GM21447 (cell line): Measurements from ENCODE around the gene SH2D7.

ENCODE experiments used
- ATAC-seq: cut with Tn5 transposase; IDR thresholded peaks from one replicate; pipeline ENCODE4 v1.9.1; 2021; ENCODE audit not compliant: unreplicated experiment

Gene SH2D7

DNA sequence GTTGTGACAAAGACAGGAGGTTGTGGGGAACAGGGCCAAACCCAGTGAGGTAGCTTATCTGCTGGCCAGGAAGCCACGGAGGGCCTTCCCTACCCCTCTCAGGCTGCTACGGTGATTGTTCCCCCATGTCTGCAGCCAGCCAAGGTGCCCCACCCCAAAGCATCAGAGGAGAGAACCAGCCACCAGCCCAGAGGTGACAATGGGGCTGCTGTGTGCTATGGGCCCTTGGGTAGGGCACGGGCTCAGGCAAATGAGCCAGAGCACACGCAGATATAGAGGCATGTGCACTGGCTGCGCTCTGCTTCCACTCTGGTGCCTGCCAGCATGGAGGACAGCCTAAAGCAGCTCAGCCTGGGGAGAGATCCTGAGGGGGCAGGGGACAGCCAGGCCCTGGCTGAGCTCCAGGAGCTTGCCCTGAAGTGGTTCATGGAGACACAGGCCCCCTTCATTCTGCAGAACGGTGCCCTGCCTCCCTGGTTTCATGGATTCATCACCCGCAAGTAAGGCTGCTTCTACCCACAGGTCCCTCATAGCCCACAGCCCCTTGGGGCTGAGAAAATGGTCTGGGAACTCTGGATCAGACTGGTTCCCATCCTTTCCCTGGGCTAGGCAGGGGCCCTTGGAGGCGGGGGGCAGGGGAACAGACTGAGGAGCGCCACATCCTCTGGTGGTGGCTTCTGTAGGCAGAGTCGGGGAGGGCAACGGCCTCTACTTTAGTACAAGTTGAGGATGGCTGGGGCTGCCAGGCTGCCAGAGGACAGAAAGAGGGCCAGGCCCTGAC, at the start of gene SH2D7:
TSS of gene SH2D7 (plus strand) at position 301 of the 781 bp plus-strand sequence. CDS start at position 325, 24 bp downstream.
- no peak for ATAC-seq

DNA sequence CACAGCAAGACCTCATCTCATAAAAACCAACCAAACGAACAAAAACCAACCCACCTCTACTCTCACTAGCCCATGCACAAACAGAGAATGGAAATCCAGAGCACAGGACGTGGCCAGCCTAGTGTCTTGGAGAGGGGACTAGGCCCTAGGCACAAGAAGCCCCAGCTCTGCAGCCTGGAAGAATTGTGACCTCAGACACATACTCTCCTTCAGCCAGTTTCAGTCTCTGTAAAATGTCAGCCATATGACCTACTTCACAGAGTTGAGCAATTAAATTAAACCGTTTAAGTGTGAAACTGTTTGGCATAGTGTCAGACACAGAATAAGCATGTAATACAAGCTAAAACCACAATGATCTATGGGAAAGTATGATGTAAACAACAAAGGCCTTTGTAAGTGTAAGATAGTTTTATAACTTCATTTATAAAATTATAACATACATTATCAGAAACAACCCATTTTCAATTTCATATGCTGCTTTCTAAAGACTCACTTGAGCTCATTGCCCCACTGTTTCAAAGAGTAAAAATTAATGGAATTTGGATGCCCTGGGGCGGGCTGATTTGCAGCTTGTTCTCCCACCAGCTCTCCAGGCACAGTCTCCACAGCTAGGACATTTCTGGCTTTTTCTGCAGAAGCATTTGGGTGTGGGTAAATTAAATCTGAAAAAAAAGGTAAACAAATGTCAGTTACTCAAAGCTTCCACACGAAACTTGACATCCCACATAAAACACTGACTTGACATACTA, 47.8 kb upstream of the SH2D7 start:
- no peak for ATAC-seq

DNA sequence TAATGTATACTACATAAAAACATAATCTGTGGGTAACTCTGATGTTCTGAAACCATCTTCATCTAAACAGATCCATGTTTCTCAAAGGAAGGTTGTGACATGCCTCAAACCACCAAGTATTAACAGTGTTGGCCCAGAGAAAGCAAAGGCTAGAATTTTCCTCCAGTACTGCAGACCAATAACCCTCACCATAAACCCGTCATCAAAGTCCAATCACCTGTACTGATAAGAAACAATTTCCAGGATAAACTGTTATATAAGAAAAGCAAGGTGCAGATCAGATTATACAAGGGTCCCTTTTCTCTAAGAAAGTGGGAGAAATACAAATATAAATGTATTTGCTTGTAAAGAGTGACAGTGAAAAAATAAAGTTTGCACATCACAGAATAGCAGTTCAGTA, 47.2 kb upstream of the SH2D7 start:
- no peak for ATAC-seq

DNA sequence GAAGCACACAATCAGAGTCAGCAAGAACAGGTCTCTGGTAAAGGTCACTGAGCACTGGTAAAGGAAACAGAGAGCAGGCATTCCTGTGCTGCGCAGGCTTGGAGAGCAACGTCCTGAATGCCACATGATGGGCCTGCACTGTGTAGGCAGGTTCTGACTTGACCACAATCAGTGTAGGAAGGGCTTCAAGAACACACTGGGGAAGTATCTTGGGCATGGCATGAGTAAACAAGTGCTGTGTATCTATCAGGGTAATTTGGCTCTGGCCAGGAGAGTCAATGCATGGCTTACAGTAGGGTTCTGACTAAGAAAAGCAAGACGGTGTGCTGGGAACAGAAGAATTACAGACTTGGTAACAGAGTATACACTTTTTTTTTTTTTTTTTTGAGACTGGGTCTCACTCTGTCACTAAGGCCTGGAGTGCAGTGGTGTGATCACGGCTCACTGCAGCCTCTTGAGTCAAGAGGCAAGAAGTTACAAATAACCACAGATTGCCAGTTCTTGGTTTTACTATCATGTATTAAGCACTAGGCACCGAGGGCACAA, 45.5 kb upstream of the SH2D7 start:
- ATAC-seq, result no peak

DNA sequence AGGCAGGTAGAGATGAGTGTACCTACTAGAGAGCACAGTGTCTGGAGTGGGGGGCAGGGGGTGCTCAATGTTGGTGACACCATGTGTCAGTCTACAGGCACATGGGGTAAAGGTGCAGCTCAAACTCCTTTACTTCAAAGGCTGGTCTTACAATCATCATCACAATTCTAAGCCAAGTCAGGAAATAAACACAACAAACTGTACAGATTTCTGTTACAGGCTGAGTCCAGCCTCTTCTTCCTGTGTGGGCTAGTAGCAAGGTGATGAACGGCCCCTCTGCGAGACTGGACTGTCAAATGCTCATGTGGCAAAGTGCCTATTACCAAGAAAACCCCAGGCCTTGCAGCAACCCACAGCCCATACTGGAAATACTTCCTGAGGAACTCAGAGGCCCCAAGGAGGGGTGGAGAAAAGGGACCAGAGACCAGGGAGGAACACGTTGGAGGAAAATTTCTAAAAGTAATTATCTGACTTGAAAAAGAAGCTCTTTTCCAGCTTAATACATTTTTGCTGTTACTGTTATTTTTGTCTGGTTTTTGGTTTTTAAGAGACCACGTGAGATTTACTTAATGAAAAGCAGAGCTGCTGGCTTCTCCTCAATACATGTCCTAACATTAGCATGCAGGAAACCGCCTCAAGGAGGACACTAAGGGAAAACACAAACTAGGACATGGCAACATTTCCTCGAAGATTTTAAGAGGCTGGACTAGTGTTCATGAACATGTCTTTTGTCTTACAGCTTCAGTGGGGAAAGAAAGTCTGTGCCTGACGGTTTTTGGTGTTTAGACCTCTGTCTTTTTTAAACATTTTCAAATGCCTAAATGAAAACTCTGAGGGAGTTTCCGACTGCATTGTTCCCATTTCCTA, 44.4 kb upstream of the SH2D7 start:
- ATAC-seq, result no peak

DNA sequence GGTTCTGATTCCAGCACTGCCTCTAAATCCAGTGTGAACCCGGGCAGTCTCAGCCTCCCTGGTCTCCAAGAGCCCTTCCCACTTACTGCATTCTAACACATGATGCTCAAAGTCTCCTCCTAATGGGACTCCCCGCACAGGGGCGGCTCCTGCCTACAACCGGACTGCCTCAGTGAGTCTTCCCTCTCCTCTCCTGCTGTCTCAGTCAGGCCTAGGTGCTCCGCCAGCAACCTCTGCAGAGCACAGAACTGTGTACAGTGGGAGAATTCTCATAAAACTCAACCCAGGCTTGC, 43.8 kb upstream of the SH2D7 start:
- ATAC-seq, result no peak

DNA sequence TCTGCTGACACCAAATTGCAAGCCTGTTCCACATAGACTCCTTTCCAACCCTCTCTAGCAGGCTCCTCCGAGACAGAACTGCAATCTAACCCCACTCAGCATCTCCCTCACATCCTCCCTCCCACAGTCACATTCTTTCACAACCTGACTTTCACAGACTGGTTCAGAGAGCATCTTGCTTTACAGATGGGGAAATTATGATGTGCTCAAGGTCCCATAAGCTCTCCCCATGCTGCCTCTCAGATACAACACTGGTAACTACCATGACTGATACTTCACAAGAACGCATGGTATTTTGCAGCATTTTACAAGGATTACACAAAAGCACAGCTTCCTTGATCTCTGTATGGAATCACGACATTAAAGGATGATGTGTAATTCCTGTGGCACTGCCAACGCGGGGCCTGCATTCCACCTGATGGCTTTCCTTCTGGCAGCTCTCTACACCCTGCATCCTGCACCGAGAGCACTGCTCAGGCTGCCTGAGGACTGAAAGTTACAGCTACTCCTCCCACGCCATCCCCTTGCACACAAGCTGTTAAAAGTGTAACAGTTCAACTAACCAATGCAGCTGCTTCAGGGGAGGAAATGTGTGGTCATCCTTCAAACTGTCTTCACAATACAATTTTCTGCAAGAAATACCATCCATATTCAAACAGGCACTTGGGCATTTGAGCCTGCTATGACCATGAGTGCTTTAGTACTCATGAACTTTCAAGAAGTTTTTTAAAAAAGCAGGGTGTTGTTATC, 42.5 kb upstream of the SH2D7 start:
- ATAC-seq, result peak; percentile 79

DNA sequence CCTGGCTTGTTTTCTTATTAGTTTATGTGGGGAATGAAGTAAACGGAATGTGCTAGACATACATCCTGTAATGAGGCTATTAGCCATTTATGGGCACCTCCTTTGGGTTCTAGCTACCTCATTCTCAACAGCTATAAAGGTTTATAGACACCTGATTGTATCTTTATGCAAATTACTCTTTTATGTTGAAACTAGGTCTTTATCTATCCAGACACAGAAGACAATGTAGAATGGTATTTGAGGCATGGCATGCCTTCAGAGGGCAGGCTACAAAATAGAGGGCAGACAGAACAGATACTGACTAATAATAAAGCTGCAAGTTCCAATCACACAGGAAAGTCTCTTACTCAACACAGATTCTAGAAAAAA, 41.9 kb upstream of the SH2D7 start:
- peak; percentile 16 for ATAC-seq

DNA sequence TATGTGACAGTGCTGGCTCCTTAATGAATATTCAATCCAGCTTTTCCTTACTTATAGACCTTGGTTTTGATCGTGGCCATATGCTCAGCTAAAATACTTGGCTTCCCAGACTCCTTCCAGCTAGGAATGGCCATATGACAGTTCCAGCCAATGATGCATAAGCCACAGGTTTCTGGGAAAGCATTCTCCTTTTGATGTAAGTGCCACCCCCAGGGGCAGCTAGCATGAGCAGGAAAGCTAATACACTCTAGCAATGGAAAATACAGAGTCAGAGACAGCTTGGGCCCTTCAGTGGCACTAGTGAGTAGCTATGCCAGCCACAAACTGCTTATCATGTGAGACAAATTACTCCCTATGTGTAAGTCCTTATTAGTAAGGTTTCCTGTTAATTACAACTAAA, 41.5 kb upstream of the SH2D7 start:
- no peak for ATAC-seq

DNA sequence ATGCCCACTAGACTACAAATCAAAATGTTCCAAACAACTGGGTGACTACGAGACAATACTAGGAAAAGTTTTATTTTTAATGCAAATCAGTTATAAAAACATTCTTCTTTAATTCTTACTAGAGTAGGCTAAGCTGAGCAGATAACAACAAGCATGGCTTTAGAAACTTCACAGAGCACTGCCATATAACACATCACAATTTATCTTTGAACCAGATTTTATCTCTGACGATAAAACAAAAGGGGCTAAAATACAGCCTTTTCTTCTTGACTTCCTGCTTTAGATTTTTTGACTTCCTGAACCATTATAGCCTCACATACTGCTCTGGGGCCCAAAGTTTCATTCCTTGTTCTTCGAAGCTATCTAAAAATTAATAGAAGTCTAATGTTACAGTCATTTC, 40.8 kb upstream of the SH2D7 start:
- ATAC-seq, result no peak

DNA sequence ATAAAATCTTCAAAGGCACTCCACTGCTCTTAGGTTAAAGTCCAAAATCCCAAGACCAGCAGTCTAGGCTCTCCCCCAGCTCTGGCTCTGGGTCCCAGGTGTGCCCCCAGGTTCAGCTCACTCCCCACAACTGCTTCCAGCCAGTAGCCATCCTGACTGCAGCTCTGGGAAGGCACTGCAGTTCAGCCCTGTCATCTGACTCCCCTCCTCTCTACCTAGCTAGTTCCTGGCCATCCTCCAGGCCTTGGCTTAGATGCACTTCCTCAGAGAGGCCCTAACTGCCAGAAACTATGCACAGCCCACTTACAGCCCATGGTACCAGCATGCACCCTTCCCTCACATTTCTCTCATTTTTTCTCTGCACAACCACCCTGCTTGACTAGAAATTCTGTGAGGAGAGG, 40.4 kb upstream of the SH2D7 start:
- ATAC-seq, result no peak

DNA sequence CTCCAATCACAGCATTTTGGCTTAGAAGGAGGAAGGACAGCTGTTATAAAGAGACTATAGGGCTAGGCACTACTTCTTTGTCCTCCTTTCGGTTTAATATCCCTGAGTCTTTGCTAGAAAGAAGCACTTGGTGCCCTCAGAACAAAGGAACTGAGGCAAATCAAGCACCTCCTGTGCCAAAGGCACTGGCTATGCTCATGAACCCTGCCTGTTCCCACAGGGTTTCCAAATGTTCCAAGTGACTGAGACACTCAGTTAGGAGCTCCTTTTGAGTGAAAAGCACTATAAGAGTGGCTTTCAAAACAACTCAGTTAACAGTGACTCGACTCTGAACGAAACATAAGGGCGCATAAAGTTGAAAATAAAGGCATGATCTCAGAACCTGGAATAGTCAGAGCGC, 39.8 kb upstream of the SH2D7 start:
- no peak for ATAC-seq

DNA sequence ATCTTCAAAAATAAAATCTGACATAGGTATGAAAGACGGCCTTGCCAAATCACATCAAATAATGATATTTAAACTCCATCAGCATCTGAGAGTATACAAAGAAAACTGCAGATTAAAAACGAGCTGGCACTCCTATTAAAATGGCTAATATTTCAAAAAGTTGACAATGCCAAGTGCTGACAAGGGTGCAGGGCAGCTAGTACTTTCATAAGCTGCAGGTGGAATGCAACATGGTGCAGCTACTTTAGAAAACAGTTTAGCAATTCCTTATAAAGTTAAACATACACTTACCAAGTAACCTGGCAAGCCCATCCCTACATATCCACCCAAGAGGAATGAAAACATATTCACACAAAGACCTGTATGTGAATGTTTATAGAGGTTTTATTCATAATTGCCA, 37.8 kb upstream of the SH2D7 start:
- ATAC-seq, result no peak

DNA sequence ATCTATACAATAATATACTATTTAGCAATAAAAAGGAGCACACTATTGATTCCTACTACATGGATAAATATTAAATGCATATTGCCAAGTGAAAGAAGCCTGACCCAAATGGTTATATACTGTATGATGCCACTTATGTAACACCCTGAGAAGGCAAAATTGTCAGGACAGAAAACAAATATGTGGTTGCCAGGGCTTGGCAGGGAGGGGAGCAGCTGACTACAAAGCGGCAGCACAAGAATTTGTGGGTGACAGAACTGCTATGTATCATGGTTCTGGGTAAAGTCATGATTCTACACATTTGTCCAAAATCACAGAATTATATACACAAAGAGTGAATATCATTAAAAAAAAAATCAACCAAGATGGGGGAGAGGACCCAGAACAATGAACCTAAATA, 37.4 kb upstream of the SH2D7 start:
- no peak for ATAC-seq

DNA sequence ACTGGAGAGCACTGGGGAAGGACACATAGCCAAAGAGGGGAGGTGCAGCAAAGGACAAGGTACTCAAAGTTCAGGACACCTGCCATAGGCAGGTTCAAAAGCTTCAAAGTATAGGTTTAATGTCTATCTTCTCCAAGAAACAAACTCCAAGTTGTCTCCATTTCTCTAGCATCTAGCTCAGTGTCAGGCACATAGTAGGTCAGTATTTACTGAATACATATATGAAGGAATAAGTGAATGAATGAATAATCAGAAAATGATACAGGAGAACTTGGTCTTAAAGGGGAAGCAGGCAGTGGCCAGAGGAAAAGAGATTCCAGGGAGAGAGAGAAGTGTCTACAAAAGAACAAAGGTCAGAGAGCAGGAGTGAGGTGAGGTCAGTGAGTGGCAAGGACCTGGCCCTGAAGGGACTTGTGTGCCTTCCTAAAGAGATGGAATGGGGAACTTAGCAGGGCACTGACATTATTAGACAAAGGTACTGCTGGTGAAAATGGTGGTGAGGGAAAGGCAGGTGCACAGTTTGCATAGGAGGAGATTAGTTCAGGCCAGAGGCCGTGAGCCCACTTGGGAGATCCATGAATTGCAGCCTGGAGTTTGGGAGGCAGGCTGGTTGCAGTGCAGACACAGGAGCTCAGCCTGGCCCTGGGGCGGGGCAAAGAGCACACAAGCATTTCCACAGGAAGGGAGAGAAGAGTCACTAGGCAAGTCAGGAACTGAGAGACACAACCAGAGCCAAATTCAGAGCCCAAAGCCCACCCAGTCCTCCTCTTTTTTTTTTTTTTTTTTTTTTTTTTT, 36.2 kb upstream of the SH2D7 start:
- ATAC-seq, result no peak

DNA sequence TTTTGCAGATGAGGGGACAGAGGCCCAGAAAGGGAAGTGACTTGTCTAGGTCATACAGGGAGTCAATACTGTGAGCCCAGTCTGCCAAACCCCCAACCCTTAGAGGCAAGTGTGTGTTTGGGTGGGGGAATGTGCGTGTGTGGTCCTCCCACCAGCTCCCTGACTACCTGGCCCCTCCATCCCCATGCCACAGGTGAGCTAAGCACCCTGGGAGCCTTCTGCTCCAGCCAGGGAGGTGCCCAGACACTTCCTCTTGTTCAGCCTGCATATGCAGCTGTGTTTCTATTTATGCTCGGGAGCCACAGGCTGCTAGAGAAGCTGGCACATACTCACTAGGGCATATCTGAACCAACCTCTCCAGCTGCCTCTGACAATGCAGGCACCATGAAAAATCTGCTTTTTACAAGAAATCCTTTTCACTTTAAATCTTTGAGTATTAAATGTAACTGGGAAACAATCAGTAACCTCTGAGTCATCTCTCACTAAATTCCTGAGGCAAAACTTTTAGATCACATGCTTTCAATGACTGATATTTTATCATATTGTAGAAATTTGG, 35.6 kb upstream of the SH2D7 start:
- no peak for ATAC-seq

DNA sequence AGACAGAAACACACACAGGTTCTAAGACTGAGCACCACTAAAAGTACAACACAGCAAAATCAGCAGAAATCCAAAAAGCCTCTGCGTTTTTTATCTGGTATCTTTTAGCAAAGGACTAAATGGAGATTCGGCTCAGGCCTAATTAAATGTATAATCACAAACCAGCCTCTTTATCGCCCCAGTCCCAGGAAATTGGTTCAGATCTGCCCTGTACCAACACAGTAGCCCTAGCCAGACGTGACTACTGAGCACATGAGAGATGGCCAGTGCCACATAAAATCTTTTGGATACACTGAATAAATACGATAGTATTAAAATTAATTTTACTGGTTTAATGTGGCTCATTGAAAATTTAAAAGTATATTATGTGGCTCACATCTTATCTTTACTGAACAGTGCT, 34.6 kb upstream of the SH2D7 start:
- ATAC-seq, result no peak

DNA sequence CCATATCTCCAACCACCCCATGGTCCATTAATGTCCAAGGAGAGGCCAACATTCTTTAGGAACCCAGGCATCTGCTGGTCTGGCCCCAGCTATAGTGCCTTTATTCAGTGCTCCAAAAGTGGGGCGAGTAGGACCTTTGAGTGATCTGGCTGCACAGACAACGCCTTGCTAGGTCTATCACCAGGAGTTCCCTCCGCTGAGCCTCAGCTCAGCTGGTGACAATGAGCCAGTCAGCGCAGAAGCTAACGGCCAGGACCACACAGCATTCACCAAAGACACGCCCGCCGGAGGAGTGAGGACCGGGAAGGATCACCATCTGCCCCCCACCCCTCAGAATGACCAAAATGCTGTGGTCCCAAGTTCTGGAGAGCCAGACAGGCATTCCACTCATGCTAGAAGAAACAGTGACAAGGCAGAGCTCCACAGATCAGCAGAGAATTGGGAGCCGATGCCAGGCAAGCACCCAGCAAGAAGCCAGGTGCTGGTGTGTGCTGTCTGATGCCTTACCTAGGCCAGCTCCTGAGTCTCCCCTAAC, 33.9 kb upstream of the SH2D7 start:
- ATAC-seq, result no peak

DNA sequence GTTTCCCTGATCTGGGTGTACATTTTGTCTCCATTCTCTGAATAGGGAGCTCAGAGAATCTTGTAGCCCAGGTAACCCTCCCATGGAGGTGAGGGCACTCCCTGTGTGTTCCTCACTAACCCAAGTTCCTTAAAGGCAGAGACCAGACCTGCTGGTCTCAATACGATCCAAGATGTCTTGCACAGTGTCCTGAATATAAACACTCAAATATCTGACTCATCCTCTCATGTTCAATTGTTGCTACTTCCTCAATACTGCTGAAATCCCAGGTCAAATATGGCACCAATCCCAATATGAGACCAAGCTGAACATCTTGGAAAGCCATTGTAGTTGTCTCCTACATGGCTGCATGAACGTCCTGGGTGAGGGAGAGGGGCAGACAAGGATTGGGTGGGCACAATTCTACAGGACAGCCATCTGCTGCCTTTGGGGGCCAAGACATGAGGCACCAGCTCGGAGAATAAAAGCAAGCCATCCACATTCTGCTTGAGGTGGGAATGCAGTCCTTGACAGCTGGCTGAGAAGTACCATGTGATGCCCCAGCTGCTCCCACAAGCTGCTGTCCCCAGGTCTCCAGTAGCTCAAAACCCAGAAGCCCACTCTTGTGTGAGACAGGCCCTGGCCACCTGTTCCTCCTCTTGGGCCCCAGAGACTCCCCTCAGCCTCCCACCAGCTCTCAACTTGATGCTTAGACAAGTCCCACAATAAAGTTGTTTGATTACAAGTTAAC, 33.1 kb upstream of the SH2D7 start:
- ATAC-seq, result no peak
